Measurements from ENCODE around the gene C12orf75. TPM values are rescaled to one million over a fixed set of nuclear protein-coding genes. Genes with fewer than 3 reads are reported as not detected.

Gene C12orf75
- total and polyA plus RNA-seq, 8 donors = 4.9 to 145 (median 43.4) TPM; not detected in 1

DNA sequence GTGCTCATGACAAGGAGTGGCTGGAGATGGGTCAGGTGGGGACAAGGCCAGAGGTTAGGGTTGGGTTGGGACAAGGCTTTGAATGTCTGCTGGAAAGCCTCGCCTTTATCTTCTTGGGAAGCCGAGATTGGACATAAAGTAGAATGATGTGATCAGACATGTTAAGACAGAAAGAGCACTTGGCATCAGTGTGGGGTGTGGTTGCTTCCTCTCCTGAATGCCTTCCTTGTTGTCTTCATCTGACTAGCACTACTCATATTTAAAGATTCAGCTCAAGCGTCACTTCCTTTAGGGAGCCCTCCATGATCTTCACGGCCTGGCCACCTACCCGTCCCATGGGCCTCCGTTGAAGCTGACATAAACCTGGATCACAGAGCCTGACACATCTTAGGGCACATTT lies 14.8 kb upstream of the C12orf75 start:
- 85 to 97% (median 95%) methylated on average over 6 of the region's 6 CpGs for whole genome bisulfite sequencing, 5 donors
- Histone ChIP-seq H3K4me1 (peaks cover 7 to 34% (median 19%) of the 10 kb centered on the region in 4 donors), H3K36me3 (no peaks in the 10 kb centered on the region), H3K27me3 (no peaks in the 10 kb centered on the region), H3K4me3 (no peak overlapping the region), H3K27ac (no peak overlapping the region), H3K9me3 (peaks cover 0 to 12% (median 5%) of the 10 kb centered on the region in 4 donors)
- DNase-seq = no peak
- intact Hi-C loops (cut with DNase I; ENCODE audit: low total_unique reads) = no loop called here
- TF ChIP-seq EP300 (IDR thresholded peaks at IDR 0.05) (no peak), POLR2AphosphoS5 (IDR thresholded peaks at IDR 0.05) (no peak), POLR2A (IDR thresholded peaks at IDR 0.05) (no peak)
- TF ChIP-seq, protein P1, sequence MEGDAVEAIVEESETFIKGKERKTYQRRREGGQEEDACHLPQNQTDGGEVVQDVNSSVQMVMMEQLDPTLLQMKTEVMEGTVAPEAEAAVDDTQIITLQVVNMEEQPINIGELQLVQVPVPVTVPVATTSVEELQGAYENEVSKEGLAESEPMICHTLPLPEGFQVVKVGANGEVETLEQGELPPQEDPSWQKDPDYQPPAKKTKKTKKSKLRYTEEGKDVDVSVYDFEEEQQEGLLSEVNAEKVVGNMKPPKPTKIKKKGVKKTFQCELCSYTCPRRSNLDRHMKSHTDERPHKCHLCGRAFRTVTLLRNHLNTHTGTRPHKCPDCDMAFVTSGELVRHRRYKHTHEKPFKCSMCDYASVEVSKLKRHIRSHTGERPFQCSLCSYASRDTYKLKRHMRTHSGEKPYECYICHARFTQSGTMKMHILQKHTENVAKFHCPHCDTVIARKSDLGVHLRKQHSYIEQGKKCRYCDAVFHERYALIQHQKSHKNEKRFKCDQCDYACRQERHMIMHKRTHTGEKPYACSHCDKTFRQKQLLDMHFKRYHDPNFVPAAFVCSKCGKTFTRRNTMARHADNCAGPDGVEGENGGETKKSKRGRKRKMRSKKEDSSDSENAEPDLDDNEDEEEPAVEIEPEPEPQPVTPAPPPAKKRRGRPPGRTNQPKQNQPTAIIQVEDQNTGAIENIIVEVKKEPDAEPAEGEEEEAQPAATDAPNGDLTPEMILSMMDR (IDR thresholded peaks at IDR 0.05) = no peak

DNA sequence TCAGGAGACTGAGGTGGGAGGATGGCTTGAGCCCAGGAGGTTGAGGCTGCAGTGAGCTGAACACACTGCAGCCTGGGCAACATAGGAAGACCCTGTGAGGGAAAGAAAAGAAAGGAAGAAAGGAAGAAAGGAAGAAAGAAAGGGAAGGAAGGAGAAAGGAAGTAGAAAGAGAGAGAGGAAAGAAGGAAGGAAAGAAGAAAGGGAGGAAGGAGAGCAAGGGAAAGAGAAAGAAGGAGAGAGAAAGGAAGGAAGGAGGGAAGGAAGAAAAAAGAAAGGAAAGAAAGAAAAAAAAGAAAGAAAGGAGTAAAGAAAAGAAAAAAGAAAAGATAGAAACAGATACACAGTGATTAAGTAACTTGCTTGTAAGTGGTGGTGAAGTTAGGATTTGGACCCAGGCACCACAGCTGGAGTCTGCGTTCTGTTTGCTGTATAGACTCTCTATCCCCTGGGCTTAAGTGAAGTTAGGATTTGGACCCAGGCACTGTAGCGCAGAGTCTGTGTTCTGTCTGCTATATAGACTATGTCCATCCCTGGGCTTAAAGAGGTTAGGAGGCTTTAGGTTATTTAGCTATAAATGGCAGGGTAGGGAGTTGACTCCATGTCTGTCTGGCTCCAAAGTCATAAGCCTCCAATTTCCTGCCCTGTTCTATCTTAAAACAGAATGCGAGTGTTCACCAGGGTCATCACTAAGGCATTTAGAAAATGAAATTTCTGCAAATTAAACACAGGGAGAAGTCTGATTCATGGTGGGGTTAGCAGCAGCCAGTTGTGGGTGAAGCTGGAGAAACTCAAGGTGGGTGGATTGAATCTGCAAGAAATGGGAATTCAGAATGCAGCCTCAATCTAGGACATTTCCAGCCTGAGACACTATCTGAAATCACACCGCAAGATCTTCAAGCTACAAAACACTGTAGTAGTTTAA lies 13.3 kb upstream of the C12orf75 start:
- Histone ChIP-seq H3K9me3 (peaks cover 0 to 12% (median 5%) of the 10 kb centered on the region in 4 donors), H3K36me3 (no peaks in the 10 kb centered on the region), H3K4me3 (no peak overlapping the region), H3K27ac (peak overlapping the region; percentile 58 to 80 (median 64)), H3K4me1 (peaks cover 12 to 36% (median 21%) of the 10 kb centered on the region in 4 donors), H3K27me3 (no peaks in the 10 kb centered on the region)
- WGBS, 5 donors = 62 to 74% (median 68%) methylated on average over 4 of the region's 4 CpGs
- no peak for DNase-seq
- intact Hi-C loops (cut with DNase I; ENCODE audit: low total_unique reads) = no loop called here
- TF ChIP-seq POLR2AphosphoS5 (IDR thresholded peaks at IDR 0.05) (no peak), POLR2A (IDR thresholded peaks at IDR 0.05) (no peak), EP300 (IDR thresholded peaks at IDR 0.05) (no peak)
- TF ChIP-seq, protein P1 (IDR thresholded peaks at IDR 0.05) = no peak

DNA sequence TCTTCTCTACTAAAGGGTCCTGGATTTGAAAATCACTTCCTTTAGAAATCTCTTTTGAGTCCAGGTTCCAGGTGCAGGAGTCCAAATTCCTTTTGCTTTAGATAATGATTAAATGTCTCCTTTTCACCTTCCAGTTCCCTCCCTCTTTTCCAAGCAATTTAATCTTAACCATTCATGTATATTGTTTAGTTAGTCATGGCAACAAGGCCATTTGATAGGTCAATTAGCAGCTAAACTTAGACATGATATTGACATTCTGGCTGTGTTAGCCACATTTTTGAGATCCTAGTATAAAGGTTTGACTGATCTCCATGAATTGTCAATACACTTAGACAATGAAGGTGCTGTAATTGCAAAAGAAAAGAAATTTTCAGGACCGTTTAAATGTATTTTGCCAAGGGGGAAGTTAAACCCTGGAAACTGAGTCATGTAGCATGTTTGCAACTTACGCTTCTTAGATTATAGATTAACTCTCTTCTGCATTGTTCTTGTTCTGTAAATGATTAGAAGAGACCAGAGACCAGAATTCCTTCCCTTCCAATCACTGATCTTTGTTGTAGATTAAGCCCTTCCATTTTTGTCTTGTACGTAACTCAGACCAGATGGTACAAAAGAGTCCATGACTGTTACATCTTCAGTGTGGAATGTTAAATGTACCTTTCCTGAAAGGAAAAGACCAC lies 12.4 kb upstream of the C12orf75 start:
- WGBS, 5 donors = 38 to 63% (median 47%) methylated on average over 3 of the region's 3 CpGs
- DNase-seq = peak in 1 of 2 donors; percentile 77
- intact Hi-C loops (cut with DNase I; ENCODE audit: low total_unique reads) = no loop called here
- H3K4me1 ChIP-seq = peaks cover 12 to 36% (median 26%) of the 10 kb centered on the region in 4 donors
- TF ChIP-seq, protein P1 (IDR thresholded peaks at IDR 0.05) = no peak
- TF ChIP-seq POLR2AphosphoS5 (IDR thresholded peaks at IDR 0.05) = peak in 2 of 3 donors; percentile 39 to 67
- H3K27ac ChIP-seq = peak overlapping the region in 4 of 5 donors; percentile 59 to 80 (median 66)
- no peak overlapping the region for H3K4me3 ChIP-seq
- no peaks in the 10 kb centered on the region for H3K36me3 ChIP-seq
- H3K27me3 ChIP-seq = no peaks in the 10 kb centered on the region
- peaks cover 0 to 12% (median 5%) of the 10 kb centered on the region in 4 donors for H3K9me3 ChIP-seq

DNA sequence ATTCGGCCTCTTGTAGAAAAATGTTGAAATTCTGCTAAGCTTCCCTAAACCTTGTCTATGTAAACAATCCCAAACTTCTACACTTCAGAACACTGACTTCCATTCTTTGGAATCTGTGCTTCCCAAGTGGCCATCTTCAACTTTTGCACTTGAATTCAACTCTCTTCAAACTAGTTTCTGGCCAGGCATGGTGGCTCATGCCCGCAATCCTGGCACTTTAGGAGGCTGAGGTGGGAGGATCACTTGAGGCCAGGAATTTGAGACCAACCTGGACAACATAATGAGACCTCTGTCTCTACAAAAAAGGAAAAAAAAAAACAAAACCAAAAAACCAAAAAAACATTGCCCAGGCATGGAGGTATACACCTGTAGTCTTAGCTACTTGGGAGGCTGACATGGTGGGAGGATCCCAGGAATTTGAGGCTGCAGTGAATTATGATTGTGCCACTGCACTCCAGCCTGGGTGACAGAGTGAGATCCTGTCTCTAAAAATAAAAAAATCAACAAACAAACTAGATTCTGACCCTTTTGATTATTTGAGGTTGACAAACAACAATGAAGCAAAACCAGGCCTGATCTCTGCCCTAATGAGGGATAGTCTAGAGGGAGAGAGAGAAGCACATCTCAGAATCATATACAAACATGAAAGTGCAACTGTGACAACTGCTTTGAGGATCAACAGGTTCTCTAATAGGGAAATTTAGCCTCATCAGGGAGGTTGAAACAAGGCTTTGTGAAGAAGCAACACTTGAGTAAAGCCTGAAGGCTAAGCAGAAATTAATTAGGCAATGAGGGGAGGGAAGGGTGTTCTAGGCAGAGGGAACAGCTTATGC lies 11.6 kb upstream of the C12orf75 start:
- no peak overlapping the region for H3K4me3 ChIP-seq
- intact Hi-C loops (cut with DNase I; ENCODE audit: low total_unique reads) = no loop called here
- 54 to 77% (median 66%) methylated on average over 2 of the region's 2 CpGs for WGBS, 5 donors

More for the DNA sequence above, 11.6 kb upstream of the C12orf75 start:
- Histone ChIP-seq H3K36me3 (no peaks in the 10 kb centered on the region), H3K27me3 (no peaks in the 10 kb centered on the region), H3K4me1 (peaks cover 12 to 36% (median 27%) of the 10 kb centered on the region in 4 donors), H3K27ac (peak overlapping the region; percentile 59 to 83 (median 64)), H3K9me3 (peaks cover 0 to 8% (median 2%) of the 10 kb centered on the region in 4 donors)
- no peak for TF ChIP-seq EP300 (IDR thresholded peaks at IDR 0.05)
- no peak for TF ChIP-seq POLR2A (IDR thresholded peaks at IDR 0.05)
- TF ChIP-seq POLR2AphosphoS5 (IDR thresholded peaks at IDR 0.05) = no peak
- TF ChIP-seq, protein P1 (IDR thresholded peaks at IDR 0.05) = no peak
- no peak for DNase-seq
